GM23338 (cell line): ENCODE measurements around the gene IGSF21. TPM values are rescaled to one million over a fixed set of nuclear protein-coding genes. Genes with fewer than 3 reads are reported as not detected.

Source experiments
- ATAC-seq: fragments of 200-7000 bp; cut with Tn5 transposase; 3 replicates; pipeline ENCODE4 v1.9.1; 2020
- DNase-seq: peaks from one replicate; pipeline ENCODE4 v3.0.0-alpha.2; 2015; ENCODE audit warnings: low spot score
- H2AFZ ChIP-seq: fragments of 200-600 bp; sonication (generic); 2 replicates; pipeline ENCODE4 v1.8.0; 2016; ENCODE audit warnings: antibody characterized with exemption, mild to moderate bottlenecking, moderate library complexity
- H3F3A ChIP-seq: fragments of 200-600 bp; sonication (generic); replicated peaks from 2 replicates; pipeline ENCODE4 v1.8.0; 2017; ENCODE audit warnings: antibody characterized with exemption, mixed run types, low read depth
- H3K27ac ChIP-seq: fragments of 200-600 bp; sonication (generic); 2 replicates; pipeline ENCODE4 v1.6.1; 2016; ENCODE audit warnings: low read depth
- H3K27me3 ChIP-seq: fragments of 200-600 bp; sonication (generic); 2 replicates; pipeline ENCODE4 v1.8.0; 2016; ENCODE audit warnings: mild to moderate bottlenecking, mixed run types, moderate library complexity; ENCODE audit not compliant: insufficient read depth
- H3K36me3 ChIP-seq: fragments of 200-600 bp; sonication (generic); 2 replicates; pipeline ENCODE4 v1.8.0; 2016; ENCODE audit warnings: mild to moderate bottlenecking; ENCODE audit not compliant: insufficient read depth
- H3K4me1 ChIP-seq: fragments of 200-600 bp; sonication (generic); 2 replicates; pipeline ENCODE4 v1.8.0; 2016; ENCODE audit warnings: mild to moderate bottlenecking, moderate library complexity; ENCODE audit not compliant: insufficient read depth
- H3K4me2 ChIP-seq: fragments of 200-600 bp; sonication (generic); 2 replicates; pipeline ENCODE4 v1.7.1; 2017; ENCODE audit warnings: mixed run types
- H3K4me3 ChIP-seq: fragments of 200-600 bp; sonication (generic); 2 replicates; pipeline ENCODE4 v1.6.1; 2016; ENCODE audit warnings: mixed run types
- H3K79me2 ChIP-seq: fragments of 200-600 bp; sonication (generic); replicated peaks from 2 replicates; pipeline ENCODE4 v1.8.0; 2017; ENCODE audit warnings: mild to moderate bottlenecking; ENCODE audit not compliant: insufficient read depth
- H3K9me2 ChIP-seq: fragments of 200-600 bp; sonication (generic); 2 replicates; pipeline ENCODE4 v1.8.0; 2017; ENCODE audit not compliant: insufficient read depth
- H4K20me1 ChIP-seq: fragments of 200-600 bp; sonication (generic); replicated peaks from 2 replicates; pipeline ENCODE4 v1.8.0; 2017; ENCODE audit warnings: mild to moderate bottlenecking; ENCODE audit not compliant: insufficient read depth
- H3K27ac Mint-ChIP-seq: 2 replicates; pipeline ENCODE4 v1.8.0; 2020; ENCODE audit warnings: inconsistent platforms, mild to moderate bottlenecking, moderate library complexity, mixed read lengths
- H3K27me3 Mint-ChIP-seq: 3 replicates; pipeline ENCODE4 v1.8.0; 2022; ENCODE audit warnings: low read depth, mild to moderate bottlenecking, moderate library complexity, mixed read lengths, inconsistent platforms; ENCODE audit not compliant: insufficient read depth, poor library complexity
- H3K36me3 Mint-ChIP-seq: 3 replicates; pipeline ENCODE4 v1.8.0; 2021; ENCODE audit warnings: low read depth, mild to moderate bottlenecking, inconsistent platforms, moderate library complexity, mixed read lengths
- H3K4me1 Mint-ChIP-seq: 3 replicates; pipeline ENCODE4 v1.8.0; 2020; ENCODE audit warnings: mild to moderate bottlenecking, inconsistent platforms, mixed read lengths
- H3K4me3 Mint-ChIP-seq: 3 replicates; pipeline ENCODE4 v1.8.0; 2021; ENCODE audit warnings: moderate library complexity, mild to moderate bottlenecking, inconsistent platforms, mixed read lengths
- H3K9me3 Mint-ChIP-seq: 3 replicates; pipeline ENCODE4 v1.8.0; 2020; ENCODE audit warnings: moderate library complexity, mild to moderate bottlenecking, inconsistent platforms, mixed read lengths
- CREB1 ChIP-seq: fragments of 250-450 bp; sonication (Bioruptor Pico); IDR thresholded peaks from 2 replicates; pipeline ENCODE4 v1.5.0; 2020; ENCODE audit warnings: low read depth, mild to moderate bottlenecking, moderate library complexity
- EZH2 ChIP-seq: fragments of 200-600 bp; sonication (generic); IDR thresholded peaks from one replicate; pipeline ENCODE4 v1.8.0; 2017; ENCODE audit warnings: antibody characterized with exemption, mild to moderate bottlenecking, low read depth; ENCODE audit not compliant: unreplicated experiment
- EZH2phosphoT487 ChIP-seq: fragments of 200-600 bp; sonication (generic); IDR thresholded peaks from one replicate; pipeline ENCODE4 v1.8.1; 2018; ENCODE audit warnings: antibody characterized with exemption; ENCODE audit not compliant: unreplicated experiment
- JUNB ChIP-seq: IDR thresholded peaks from one replicate; pipeline ENCODE4 v1.6.1; 2016; ENCODE audit warnings: antibody characterized with exemption; ENCODE audit not compliant: unreplicated experiment
- POLR2AphosphoS5 ChIP-seq: IDR thresholded peaks from 2 replicates; pipeline ENCODE4 v1.6.1; 2016; ENCODE audit warnings: antibody characterized with exemption, low read depth
- STAT1 ChIP-seq: IDR thresholded peaks from one replicate; pipeline ENCODE4 v1.6.1; 2016; ENCODE audit warnings: antibody characterized with exemption; ENCODE audit not compliant: unreplicated experiment
- ZNF114 ChIP-seq: fragments of 250-450 bp; sonication (Bioruptor Pico); IDR thresholded peaks from 2 replicates; pipeline ENCODE4 v1.5.0; 2020; ENCODE audit warnings: mild to moderate bottlenecking, moderate library complexity
- ZNF331 ChIP-seq: fragments of 250-450 bp; sonication (Bioruptor Pico); IDR thresholded peaks from 2 replicates; pipeline ENCODE4 v1.5.0; 2020; ENCODE audit warnings: low read depth, mild to moderate bottlenecking, moderate library complexity
- polyA plus RNA-seq: library from polyadenylated mRNA; unstranded; fragments of >200 nt; fragmentation: Nextera tagmentation; extraction: Ambion mirVana; gene quantifications from 2 replicates; pipeline ENCODE4 v1.2.1, GENCODE V29; 2016
- total RNA-seq: library from RNA; depleted of rRNA; stranded (reverse); fragments of >200 nt; shearing (Covaris generic); gene quantifications from 2 replicates; pipeline ENCODE4 v1.2.3, GENCODE V29; 2014
- TF ChIP-seq, protein P1 (sequence below), 2 experiments: fragments of 200-600 bp in 1 of 2; sonication (generic) in 1 of 2; conservative IDR thresholded peaks; 2 replicates each; pipeline versions ENCODE4 v1.5.1 to v1.6.1; 2016 to 2017; ENCODE audit warnings: antibody characterized with exemption in 2 of 2, low read depth in 2 of 2, mild to moderate bottlenecking in 2 of 2, moderate library complexity in 1 of 2
- TF ChIP-seq, protein P2 (sequence below): IDR thresholded peaks from one replicate; pipeline ENCODE4 v1.6.1; 2018; ENCODE audit warnings: antibody characterized with exemption; ENCODE audit not compliant: unreplicated experiment
- TF ChIP-seq, protein P3 (sequence below): IDR thresholded peaks from 2 replicates; pipeline ENCODE4 v1.6.1; 2016; ENCODE audit warnings: antibody characterized with exemption

IGSF21 gene
- total and polyA plus RNA-seq, 2 experiments from 2014 or later = 15.6 to 15.7 TPM

DNA sequence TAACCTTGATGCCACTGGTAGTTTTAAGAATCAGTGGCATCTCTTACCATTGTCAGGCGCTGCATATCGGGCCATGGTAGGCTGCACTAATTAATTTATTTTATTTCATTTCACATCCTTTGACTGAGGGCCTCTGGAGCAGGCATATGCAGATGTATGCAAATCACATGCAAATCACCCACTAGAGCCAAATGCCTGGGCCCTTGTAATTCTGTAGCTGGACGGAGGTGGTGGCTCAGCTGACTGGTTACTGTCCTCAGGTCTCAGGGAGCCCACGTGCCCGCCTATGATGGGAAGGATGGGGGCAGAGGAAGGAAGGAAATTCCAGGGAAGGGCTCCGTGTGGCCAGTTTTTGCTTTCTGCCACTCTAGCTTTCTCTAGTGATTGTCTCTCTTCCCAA, 122.7 kb downstream of the IGSF21 start (continued):
- TF ChIP-seq, protein P1, sequence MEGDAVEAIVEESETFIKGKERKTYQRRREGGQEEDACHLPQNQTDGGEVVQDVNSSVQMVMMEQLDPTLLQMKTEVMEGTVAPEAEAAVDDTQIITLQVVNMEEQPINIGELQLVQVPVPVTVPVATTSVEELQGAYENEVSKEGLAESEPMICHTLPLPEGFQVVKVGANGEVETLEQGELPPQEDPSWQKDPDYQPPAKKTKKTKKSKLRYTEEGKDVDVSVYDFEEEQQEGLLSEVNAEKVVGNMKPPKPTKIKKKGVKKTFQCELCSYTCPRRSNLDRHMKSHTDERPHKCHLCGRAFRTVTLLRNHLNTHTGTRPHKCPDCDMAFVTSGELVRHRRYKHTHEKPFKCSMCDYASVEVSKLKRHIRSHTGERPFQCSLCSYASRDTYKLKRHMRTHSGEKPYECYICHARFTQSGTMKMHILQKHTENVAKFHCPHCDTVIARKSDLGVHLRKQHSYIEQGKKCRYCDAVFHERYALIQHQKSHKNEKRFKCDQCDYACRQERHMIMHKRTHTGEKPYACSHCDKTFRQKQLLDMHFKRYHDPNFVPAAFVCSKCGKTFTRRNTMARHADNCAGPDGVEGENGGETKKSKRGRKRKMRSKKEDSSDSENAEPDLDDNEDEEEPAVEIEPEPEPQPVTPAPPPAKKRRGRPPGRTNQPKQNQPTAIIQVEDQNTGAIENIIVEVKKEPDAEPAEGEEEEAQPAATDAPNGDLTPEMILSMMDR (conservative IDR thresholded peaks at IDR 0.05; ENCODE audit: low read depth in 2 of 2) = no peak
- TF ChIP-seq JUNB = no peak
- TF ChIP-seq ZNF331 (CRISPR knock-in tag) = no peak
- TF ChIP-seq STAT1 = no peak
- TF ChIP-seq EZH2 = no peak
- TF ChIP-seq ZNF114 = no peak

DNA sequence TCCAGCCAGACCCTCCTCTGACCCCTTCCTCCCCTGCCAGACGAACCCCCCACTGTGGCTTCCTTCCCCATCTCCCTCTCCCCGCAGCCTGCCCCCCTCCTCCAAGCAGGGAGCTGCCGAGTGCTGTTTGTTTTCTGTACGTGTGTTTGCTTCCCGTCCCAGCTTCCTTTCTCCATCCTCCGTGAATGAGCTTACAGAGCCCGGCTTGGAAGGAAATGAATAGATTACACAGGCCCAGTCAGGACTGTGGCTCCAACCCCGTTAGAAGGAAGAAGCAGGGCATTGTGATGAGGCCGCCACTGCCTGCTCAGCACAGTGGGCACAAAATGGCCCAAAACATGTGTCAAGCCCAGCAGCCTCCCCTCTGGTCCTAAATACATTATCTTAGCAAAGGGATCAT, 123.2 kb downstream of the IGSF21 start:
- H3K4me1 ChIP-seq = peaks cover 13% of the 10 kb centered on the region
- H3K4me3 Mint-ChIP-seq = no peak overlapping the region
- no peak overlapping the region for H3K4me2 ChIP-seq
- H3K36me3 ChIP-seq = peaks cover 4% of the 10 kb centered on the region; the same call in 1 of the 2 replicates
- ATAC-seq (no peak), DNase-seq (no peak)
- H3K79me2 ChIP-seq = no peaks in the 10 kb centered on the region
- peaks cover 27% of the 10 kb centered on the region for H3K9me3 Mint-ChIP-seq
- H3K27ac ChIP-seq = no peak overlapping the region
- H3K27me3 ChIP-seq = no peaks in the 10 kb centered on the region
- H2AFZ ChIP-seq = no peak overlapping the region
- H3K36me3 Mint-ChIP-seq = peaks cover 51% of the 10 kb centered on the region
- H3F3A ChIP-seq = 0 out of 2 replicates have a peak, but pooled peaks cover 3% of the 10 kb centered on the region
- peaks cover 27% of the 10 kb centered on the region for H3K4me1 Mint-ChIP-seq
- no peaks in the 10 kb centered on the region; the same call in 1 of the 2 replicates for H3K9me2 ChIP-seq
- no peaks in the 10 kb centered on the region for H4K20me1 ChIP-seq
- H3K4me3 ChIP-seq = no peak overlapping the region
- no peak overlapping the region for H3K27ac Mint-ChIP-seq
- peaks cover 12% of the 10 kb centered on the region for H3K27me3 Mint-ChIP-seq
- no peak for TF ChIP-seq EZH2
- TF ChIP-seq JUNB = no peak
- no peak for TF ChIP-seq ZNF114
- TF ChIP-seq, protein P1 (conservative IDR thresholded peaks at IDR 0.05; ENCODE audit: low read depth in 2 of 2) = no peak
- no peak for TF ChIP-seq EZH2phosphoT487
- no peak for TF ChIP-seq CREB1 (CRISPR knock-in tag)
- no peak for TF ChIP-seq STAT1
- TF ChIP-seq ZNF331 (CRISPR knock-in tag) = no peak
- TF ChIP-seq, protein P2, sequence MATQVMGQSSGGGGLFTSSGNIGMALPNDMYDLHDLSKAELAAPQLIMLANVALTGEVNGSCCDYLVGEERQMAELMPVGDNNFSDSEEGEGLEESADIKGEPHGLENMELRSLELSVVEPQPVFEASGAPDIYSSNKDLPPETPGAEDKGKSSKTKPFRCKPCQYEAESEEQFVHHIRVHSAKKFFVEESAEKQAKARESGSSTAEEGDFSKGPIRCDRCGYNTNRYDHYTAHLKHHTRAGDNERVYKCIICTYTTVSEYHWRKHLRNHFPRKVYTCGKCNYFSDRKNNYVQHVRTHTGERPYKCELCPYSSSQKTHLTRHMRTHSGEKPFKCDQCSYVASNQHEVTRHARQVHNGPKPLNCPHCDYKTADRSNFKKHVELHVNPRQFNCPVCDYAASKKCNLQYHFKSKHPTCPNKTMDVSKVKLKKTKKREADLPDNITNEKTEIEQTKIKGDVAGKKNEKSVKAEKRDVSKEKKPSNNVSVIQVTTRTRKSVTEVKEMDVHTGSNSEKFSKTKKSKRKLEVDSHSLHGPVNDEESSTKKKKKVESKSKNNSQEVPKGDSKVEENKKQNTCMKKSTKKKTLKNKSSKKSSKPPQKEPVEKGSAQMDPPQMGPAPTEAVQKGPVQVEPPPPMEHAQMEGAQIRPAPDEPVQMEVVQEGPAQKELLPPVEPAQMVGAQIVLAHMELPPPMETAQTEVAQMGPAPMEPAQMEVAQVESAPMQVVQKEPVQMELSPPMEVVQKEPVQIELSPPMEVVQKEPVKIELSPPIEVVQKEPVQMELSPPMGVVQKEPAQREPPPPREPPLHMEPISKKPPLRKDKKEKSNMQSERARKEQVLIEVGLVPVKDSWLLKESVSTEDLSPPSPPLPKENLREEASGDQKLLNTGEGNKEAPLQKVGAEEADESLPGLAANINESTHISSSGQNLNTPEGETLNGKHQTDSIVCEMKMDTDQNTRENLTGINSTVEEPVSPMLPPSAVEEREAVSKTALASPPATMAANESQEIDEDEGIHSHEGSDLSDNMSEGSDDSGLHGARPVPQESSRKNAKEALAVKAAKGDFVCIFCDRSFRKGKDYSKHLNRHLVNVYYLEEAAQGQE = no peak
- no peak for TF ChIP-seq POLR2AphosphoS5
- TF ChIP-seq, protein P3, sequence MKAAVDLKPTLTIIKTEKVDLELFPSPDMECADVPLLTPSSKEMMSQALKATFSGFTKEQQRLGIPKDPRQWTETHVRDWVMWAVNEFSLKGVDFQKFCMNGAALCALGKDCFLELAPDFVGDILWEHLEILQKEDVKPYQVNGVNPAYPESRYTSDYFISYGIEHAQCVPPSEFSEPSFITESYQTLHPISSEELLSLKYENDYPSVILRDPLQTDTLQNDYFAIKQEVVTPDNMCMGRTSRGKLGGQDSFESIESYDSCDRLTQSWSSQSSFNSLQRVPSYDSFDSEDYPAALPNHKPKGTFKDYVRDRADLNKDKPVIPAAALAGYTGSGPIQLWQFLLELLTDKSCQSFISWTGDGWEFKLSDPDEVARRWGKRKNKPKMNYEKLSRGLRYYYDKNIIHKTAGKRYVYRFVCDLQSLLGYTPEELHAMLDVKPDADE = no peak
